Lower leg skin (tissue), 4 donors: Measurements from ENCODE around the gene HOXB8. TPM values are rescaled to one million over a fixed set of nuclear protein-coding genes. Genes with fewer than 3 reads are reported as not detected.

Source experiments
- DNase-seq, 2 donors: peaks; one replicate each; pipeline ENCODE4 v3.0.0-alpha.2; 2019; ENCODE audit warnings: low spot score in 2 of 2
- H3K4me3 ChIP-seq: fragments of 200-600 bp; sonication (generic); 2 replicates; pipeline ENCODE4 v1.5.1; 2017; ENCODE audit warnings: mild to moderate bottlenecking, low read depth; ENCODE audit not compliant: poor library complexity, severe bottlenecking
- CTCF ChIP-seq, 3 donors: fragments of 450-650 bp; IDR thresholded peaks; one replicate each; pipeline ENCODE4 v1.5.1; 2016; ENCODE audit warnings: antibody characterized with exemption in 3 of 3, mild to moderate bottlenecking in 3 of 3, moderate library complexity in 2 of 3
- POLR2A ChIP-seq, 2 donors: fragments of 450-650 bp; IDR thresholded peaks; one replicate each; pipeline ENCODE4 v1.6.1; 2016 to 2017; ENCODE audit warnings: antibody characterized with exemption in 2 of 2, mild to moderate bottlenecking in 1 of 2, moderate library complexity in 1 of 2
- WGBS, 2 donors: methylation state at CpG; one replicate each; pipeline ENCODE4 v1.1.5; 2018; 5-methylcytosine and 5-hydroxymethylcytosine counted together
- intact Hi-C: fragments of 100-400 bp; cut with DNase I; formaldehyde crosslinking; loops from one replicate; pipeline ENCODE4 v1.15.0; 2023; ENCODE audit warnings: low total_unique reads
- total RNA-seq, 4 donors: library from RNA; depleted of rRNA; stranded (reverse); fragments of >200 nt; gene quantifications; one replicate each; pipeline ENCODE4 v1.1.0, GENCODE V29; 2016

The HOXB8 gene
- total RNA-seq, 4 donors from 2014 or later = 1.4 TPM; not detected in 3

- intact Hi-C loops = no loop called here
- peak within 1 kb of the TSS; percentile 31 for H3K4me3 ChIP-seq
- TF ChIP-seq POLR2A (IDR thresholded peaks at IDR 0.05) (no peak), CTCF (IDR thresholded peaks at IDR 0.05) (no peak)
- WGBS, 2 donors = 0 to 1% methylated on average over 23 to 31 of the region's 58 CpGs
- peak; percentile 91 to 98 for DNase-seq
Observed at GRCh38 chr17:48577946-48578615, 37.0 kb downstream of the HOXB8 start, which contains the start of gene HOXB4. HOXB4 (minus strand) TSS chr17:48578350; CDS start chr17:48578319, 31 bp downstream.

DNA sequence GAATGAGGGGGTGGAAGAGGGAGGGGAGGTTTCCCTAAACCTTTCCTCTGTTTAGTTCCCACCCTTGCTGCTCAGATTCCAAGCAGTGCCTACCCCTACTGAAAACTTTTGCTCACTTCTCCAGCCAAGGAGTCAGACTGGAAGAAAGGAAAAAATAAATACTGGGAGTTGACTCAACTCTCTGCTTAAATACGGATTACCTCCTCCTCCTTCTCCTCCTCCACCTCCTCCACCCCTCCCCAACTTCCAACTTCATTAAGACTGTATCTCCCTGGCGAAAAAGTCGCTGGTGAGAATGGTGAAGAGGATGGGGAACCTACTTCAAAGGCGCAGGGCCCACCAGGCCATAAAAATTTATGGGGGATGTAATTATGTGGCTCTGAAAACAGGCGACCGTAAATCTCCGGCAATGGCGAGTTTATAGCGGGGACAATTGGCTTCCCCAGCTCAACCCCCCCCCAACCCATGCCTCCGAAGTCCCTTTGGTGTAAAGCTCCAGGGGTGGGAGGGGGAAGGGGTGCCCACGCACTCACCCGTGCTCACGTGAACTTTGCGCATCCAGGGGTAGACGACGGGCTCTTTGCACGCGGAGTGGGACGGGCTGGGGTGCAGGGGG, 37.7 kb downstream of the HOXB8 start:
- no peak for TF ChIP-seq CTCF (IDR thresholded peaks at IDR 0.05)
- no peak for TF ChIP-seq POLR2A (IDR thresholded peaks at IDR 0.05)
- H3K4me3 ChIP-seq = peak overlapping the region; percentile 29
- intact Hi-C loops = no loop called here
- DNase-seq = no peak
- WGBS, 2 donors = 2 to 4% methylated on average over 16 to 19 of the region's 19 CpGs

DNA sequence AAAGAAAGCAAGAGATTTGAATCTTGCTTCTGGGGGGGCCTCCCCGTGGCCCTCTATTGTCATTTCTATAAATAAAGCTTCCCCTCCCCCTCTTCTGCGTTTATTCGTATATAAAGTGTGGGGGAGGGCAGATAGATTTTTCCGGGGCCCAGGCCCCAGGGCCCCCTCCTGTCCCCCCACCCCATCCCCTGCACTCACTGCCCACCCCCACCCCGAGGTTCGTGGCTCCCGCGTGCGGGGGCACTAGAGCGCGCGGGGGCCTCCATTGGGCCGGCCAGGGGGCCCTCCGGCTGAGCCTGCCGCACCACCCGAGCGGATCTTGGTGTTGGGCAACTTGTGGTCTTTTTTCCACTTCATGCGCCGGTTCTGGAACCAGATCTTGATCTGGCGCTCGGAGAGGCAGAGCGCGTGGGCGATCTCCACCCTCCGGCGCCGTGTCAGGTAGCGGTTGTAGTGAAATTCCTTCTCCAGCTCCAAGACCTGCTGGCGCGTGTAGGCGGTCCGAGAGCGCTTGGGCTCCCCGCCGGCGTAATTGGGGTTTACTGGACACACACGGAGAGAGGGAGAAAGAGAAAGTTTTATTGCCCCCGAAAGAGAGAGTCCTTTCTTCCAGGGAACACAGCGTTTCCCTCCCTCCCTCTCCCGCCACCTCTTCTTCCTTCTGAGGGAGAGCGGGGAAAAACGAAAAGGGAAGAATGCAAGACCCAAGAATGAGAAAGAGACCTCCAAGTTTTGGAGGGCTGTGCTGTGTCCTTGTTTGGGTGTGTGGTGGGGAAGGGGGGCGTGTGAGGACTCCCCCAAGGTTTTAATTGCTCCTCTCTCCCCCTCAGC, 38.4 kb downstream of the HOXB8 start:
- no peak for TF ChIP-seq CTCF (IDR thresholded peaks at IDR 0.05)
- TF ChIP-seq POLR2A (IDR thresholded peaks at IDR 0.05) = no peak
- peak in 1 of 2 donors; percentile 93 for DNase-seq
- intact Hi-C loops = no loop called here
- 22 to 27% methylated on average over 33 to 34 of the region's 43 CpGs for WGBS, 2 donors
- H3K4me3 ChIP-seq = no peak overlapping the region

- TF ChIP-seq CTCF (IDR thresholded peaks at IDR 0.05) (no peak), POLR2A (IDR thresholded peaks at IDR 0.05) (no peak)
- 58 to 67% methylated on average over 22 of the region's 22 CpGs for WGBS, 2 donors
- no peak overlapping the region for H3K4me3 ChIP-seq
- intact Hi-C loops = no loop called here
- DNase-seq = no peak
Observed at GRCh38 chr17:48575673-48576478, 39.2 kb downstream of the HOXB8 start.

- 73 to 75% methylated on average over 7 of the region's 7 CpGs for WGBS, 2 donors
- intact Hi-C loops = no loop called here
- H3K4me3 ChIP-seq = no peak overlapping the region
- DNase-seq = no peak
- no peak for TF ChIP-seq CTCF (IDR thresholded peaks at IDR 0.05)
- TF ChIP-seq POLR2A (IDR thresholded peaks at IDR 0.05) = no peak
Observed at GRCh38 chr17:48575066-48575582, 40.0 kb downstream of the HOXB8 start.
